Activated naive CD4-positive, alpha-beta T cell treated with anti-CD3 and anti-CD28 coated beads, Interleukin-2, amount 10 ng/mL, durations not matched to agents 7 days and 5 days (primary cell): ENCODE results near the gene EIF5A.

Experiments used
- CTCF ChIA-PET: fragments of 350-600 bp; sonication (Branson Sonifier 250); formaldehyde crosslinking; loops from one replicate; lab custom pipeline; 2021; ENCODE audit warnings: antibody characterized with exemption; lab: Charles Lee
- DNase-seq: peaks from one replicate; pipeline ENCODE4 v3.0.0-alpha.2; 2020
- H3K27ac Mint-ChIP-seq: one replicate; pipeline ENCODE4 v1.8.0; 2021; ENCODE audit warnings: mild to moderate bottlenecking, moderate library complexity, mixed read lengths
- H3K27me3 Mint-ChIP-seq: one replicate; pipeline ENCODE4 v1.8.0; 2021; ENCODE audit warnings: mild to moderate bottlenecking, mixed read lengths
- H3K36me3 Mint-ChIP-seq: one replicate; pipeline ENCODE4 v1.8.0; 2021; ENCODE audit warnings: mixed read lengths
- H3K4me1 Mint-ChIP-seq: one replicate; pipeline ENCODE4 v1.8.0; 2021; ENCODE audit warnings: mixed read lengths
- H3K4me3 Mint-ChIP-seq: one replicate; pipeline ENCODE4 v1.8.0; 2021; ENCODE audit warnings: mild to moderate bottlenecking, moderate library complexity, mixed read lengths
- H3K9me3 Mint-ChIP-seq: one replicate; pipeline ENCODE4 v1.8.0; 2021; ENCODE audit warnings: mixed read lengths

EIF5A gene

GRCh38 chr17:7354262-7354843 is 46.9 kb downstream of the EIF5A start:
- DNase-seq: peak; percentile 37
- CTCF ChIA-PET: interaction anchor here (1.2 to 4.5 kb wide), 6 partner anchors 16 to 235 kb away, joined by 3 to 56 read pairs (median 16); partner anchors contain the start of genes ACAP1, SENP3, SOX15 and TMEM102
- Mint-ChIP-seq H3K4me1 (peaks cover 53% of the 10 kb centered on the region), H3K4me3 (no peak overlapping the region), H3K36me3 (peaks cover 26% of the 10 kb centered on the region), H3K27me3 (peaks cover 28% of the 10 kb centered on the region), H3K9me3 (no peaks in the 10 kb centered on the region), H3K27ac (peak overlapping the region; percentile 26)

GRCh38 chr17:7355053-7355452 is 47.6 kb downstream of the EIF5A start, which contains the start of gene TMEM95:
TSS of gene TMEM95 (plus strand) at chr17:7355156. CDS start at chr17:7355205, 49 bp downstream.
- peak within 1 kb of the TSS; percentile 26 for H3K27ac Mint-ChIP-seq
- peaks cover 20% of the 10 kb centered on the region for H3K36me3 Mint-ChIP-seq
- H3K4me1 Mint-ChIP-seq: peaks cover 47% of the 10 kb centered on the region
- DNase-seq: no peak
- H3K27me3 Mint-ChIP-seq: peaks cover 31% of the 10 kb centered on the region
- no peaks in the 10 kb centered on the region for H3K9me3 Mint-ChIP-seq
- CTCF ChIA-PET: interaction anchor here (0.7 to 4.5 kb wide), 16 partner anchors 12 to 235 kb away, joined by 3 to 56 read pairs (median 4); partner anchors contain the start of genes ACAP1, SENP3, SOX15 and SPEM2
- no peak within 1 kb of the TSS for H3K4me3 Mint-ChIP-seq

GRCh38 chr17:7355573-7355972 is 48.1 kb downstream of the EIF5A start:
- Mint-ChIP-seq H3K27ac (no peak overlapping the region), H3K36me3 (peaks cover 18% of the 10 kb centered on the region), H3K4me1 (peaks cover 44% of the 10 kb centered on the region), H3K4me3 (no peak overlapping the region), H3K9me3 (no peaks in the 10 kb centered on the region), H3K27me3 (peaks cover 31% of the 10 kb centered on the region)
- CTCF ChIA-PET: interaction anchor here (0.6 to 4.5 kb wide), 34 partner anchors 13 to 320 kb away, joined by 3 to 56 read pairs (median 4); partner anchors contain the start of genes ACAP1, CHRNB1, FGF11 and FXR2
- DNase-seq: no peak

GRCh38 chr17:7356072-7356549 is 48.7 kb downstream of the EIF5A start:
- CTCF ChIA-PET: interaction anchor here (0.6 to 4.5 kb wide), 36 partner anchors 12 to 258 kb away, joined by 3 to 56 read pairs (median 4); partner anchors contain the start of genes ACAP1, CHRNB1, FGF11 and FXR2
- H3K27me3 Mint-ChIP-seq: peaks cover 32% of the 10 kb centered on the region
- H3K36me3 Mint-ChIP-seq: peaks cover 13% of the 10 kb centered on the region
- peak; percentile 92 for DNase-seq
- H3K9me3 Mint-ChIP-seq: no peaks in the 10 kb centered on the region
- no peak overlapping the region for H3K4me3 Mint-ChIP-seq
- H3K4me1 Mint-ChIP-seq: peaks cover 39% of the 10 kb centered on the region
- H3K27ac Mint-ChIP-seq: no peak overlapping the region

GRCh38 chr17:7356756-7357155 is 49.3 kb downstream of the EIF5A start:
- CTCF ChIA-PET: interaction anchor here (0.7 to 4.5 kb wide), 20 partner anchors 11 to 258 kb away, joined by 3 to 56 read pairs (median 5); partner anchors contain the start of genes ACAP1, CHRNB1, FGF11 and FXR2
- no peak for DNase-seq
- Mint-ChIP-seq H3K4me3 (no peak overlapping the region), H3K27me3 (peaks cover 34% of the 10 kb centered on the region), H3K27ac (no peak overlapping the region), H3K36me3 (peaks cover 10% of the 10 kb centered on the region), H3K4me1 (peaks cover 36% of the 10 kb centered on the region), H3K9me3 (no peaks in the 10 kb centered on the region)

GRCh38 chr17:7357381-7357780 is 50.0 kb downstream of the EIF5A start:
- no peak overlapping the region for H3K27ac Mint-ChIP-seq
- CTCF ChIA-PET: interaction anchor here (1.0 to 3.5 kb wide), 4 partner anchors 11 to 203 kb away, joined by 3 to 24 read pairs (median 12); partner anchors contain the start of genes ACAP1 and SENP3
- H3K4me1 Mint-ChIP-seq: peaks cover 34% of the 10 kb centered on the region
- no peaks in the 10 kb centered on the region for H3K9me3 Mint-ChIP-seq
- H3K27me3 Mint-ChIP-seq: peaks cover 40% of the 10 kb centered on the region
- DNase-seq: no peak
- H3K4me3 Mint-ChIP-seq: no peak overlapping the region
- H3K36me3 Mint-ChIP-seq: peaks cover 7% of the 10 kb centered on the region

- no peaks in the 10 kb centered on the region for H3K36me3 Mint-ChIP-seq
- H3K4me3 Mint-ChIP-seq: no peak overlapping the region
- DNase-seq: no peak
- no peak overlapping the region for H3K27ac Mint-ChIP-seq
- H3K4me1 Mint-ChIP-seq: no peaks in the 10 kb centered on the region
- peaks cover 37% of the 10 kb centered on the region for H3K27me3 Mint-ChIP-seq
- CTCF ChIA-PET: interaction anchor here (2.1 kb wide), 1 partner anchor 74 kb away, joined by 6 read pairs; the partner anchor contains the start of gene TMEM102
- H3K9me3 Mint-ChIP-seq: no peaks in the 10 kb centered on the region
Observed at GRCh38 chr17:7361906-7362305, 54.5 kb downstream of the EIF5A start.
